K562 (cell line): ENCODE data around the gene ZNF48. TPM values are rescaled to one million over a fixed set of nuclear protein-coding genes. Genes with fewer than 3 reads are reported as not detected.

ENCODE experiments used
- ATAC-seq: fragments of 200-7000 bp; cut with Tn5 transposase; 3 replicates; pipeline ENCODE4 v1.9.1; 2020; ENCODE audit warnings: moderate library complexity
- BruUV-seq: library from RNA; stranded (reverse); fragments of 400-500 nt; replicated peaks from 2 replicates; lab custom pipeline; 2021; lab: Mats Ljungman, UMichigan
- CTCF ChIA-PET: fragments of 300-600 bp; formaldehyde crosslinking; extraction: SDS; loops from one replicate; lab custom pipeline; 2021; ENCODE audit warnings: low intra/inter-chr PET ratio; lab: Yijun Ruan, JAX
- POLR2A ChIA-PET: fragments of 300-600, 350-650 bp; sonication (Branson Sonifier 250); formaldehyde crosslinking; extraction: SDS; loops from one replicate; lab custom pipeline; 2021; ENCODE audit warnings: antibody characterized with exemption, inconsistent platforms; lab: Yijun Ruan, JAX
- DNase-seq, 4 experiments: peaks; one replicate each; pipeline versions ENCODE4 v3.0.0 to v3.0.0-alpha.2; 2011 to 2018; ENCODE audit warnings: low spot score in 3 of 4, mixed read lengths in 3 of 4; ENCODE audit errors: extremely low read depth in 1 of 4
- FAIRE-seq: peaks from 2 replicates; lab custom pipeline; 2011; peaks lifted over from hg19 to GRCh38; lab: Jason Lieb, UNC
- H2AFZ ChIP-seq: 2 replicates; pipeline ENCODE4 v1.6.0; 2011; ENCODE audit warnings: low read depth, low read length, control low read depth, inconsistent platforms
- H3K27ac ChIP-seq: fragments of 200-600 bp; 3 replicates; pipeline ENCODE4 v1.8.0; 2011; ENCODE audit warnings: low read depth, mild to moderate bottlenecking, control low read depth, inconsistent platforms, low read length, moderate library complexity, mixed read lengths; ENCODE audit errors: extremely low read depth
- H3K27me3 ChIP-seq, 2 experiments: fragments of 300-600 bp in 1 of 2; 2 replicates in 1 of 2; 3 replicates in 1 of 2; pipeline versions ENCODE4 v1.6.0 to v1.8.0; 2011; ENCODE audit warnings: inconsistent platforms in 2 of 2, low read length in 2 of 2, mild to moderate bottlenecking in 1 of 2, mixed read lengths in 1 of 2, moderate library complexity in 1 of 2; ENCODE audit not compliant: control insufficient read depth in 2 of 2, insufficient read depth in 2 of 2
- H3K36me3 ChIP-seq: fragments of 300-600 bp; 3 replicates; pipeline ENCODE4 v1.8.0; 2011; ENCODE audit warnings: mild to moderate bottlenecking, low read length, inconsistent platforms; ENCODE audit not compliant: control insufficient read depth, insufficient read depth
- H3K4me1 ChIP-seq, 2 experiments: fragments of 200-600 bp in 1 of 2; replicated peaks in 1 of 2; 2 replicates in 1 of 2; 3 replicates in 1 of 2; pipeline versions ENCODE4 v1.5.1 to v1.8.0; 2011; ENCODE audit warnings: inconsistent platforms in 2 of 2, low read length in 2 of 2, mild to moderate bottlenecking in 1 of 2, mixed read lengths in 1 of 2, moderate library complexity in 1 of 2; ENCODE audit not compliant: control insufficient read depth in 2 of 2, insufficient read depth in 2 of 2
- H3K4me2 ChIP-seq: 2 replicates; pipeline ENCODE4 v1.6.1; 2011; ENCODE audit warnings: low read length, control low read depth, inconsistent platforms, mixed read lengths; ENCODE audit not compliant: insufficient read depth
- H3K4me3 ChIP-seq: fragments of 200-600 bp; sonication (generic), shearing (Covaris generic); 2 replicates; pipeline ENCODE4 v1.5.1; 2016; ENCODE audit warnings: control low read depth, inconsistent platforms
- H3K79me2 ChIP-seq: fragments of 200-600 bp; 3 replicates; pipeline ENCODE4 v1.8.0; 2011; ENCODE audit warnings: low read length, inconsistent platforms; ENCODE audit not compliant: control insufficient read depth, insufficient read depth
- H3K9ac ChIP-seq, 2 experiments: 2 replicates each; pipeline versions ENCODE4 v1.6.0 to v1.6.1; 2011; ENCODE audit warnings: low read depth in 2 of 2, low read length in 2 of 2, control low read depth in 1 of 2, inconsistent platforms in 1 of 2, mild to moderate bottlenecking in 1 of 2, mixed read lengths in 1 of 2; ENCODE audit not compliant: insufficient read depth in 1 of 2
- H3K9me1 ChIP-seq: one replicate; pipeline ENCODE4 v1.6.0; 2011; ENCODE audit warnings: inconsistent platforms, mild to moderate bottlenecking, low read length, moderate library complexity; ENCODE audit not compliant: control insufficient read depth, insufficient read depth
- H3K9me3 ChIP-seq: replicated peaks from 2 replicates; pipeline ENCODE4 v1.5.1; 2011; ENCODE audit warnings: low read depth, low read length, inconsistent platforms; ENCODE audit not compliant: control insufficient read depth, insufficient read depth
- H4K20me1 ChIP-seq: replicated peaks from 2 replicates; pipeline ENCODE4 v1.6.1; 2011; ENCODE audit warnings: low read length, inconsistent platforms, mixed read lengths; ENCODE audit not compliant: control insufficient read depth, insufficient read depth
- C11orf30 ChIP-seq: fragments of 450-650 bp; IDR thresholded peaks from 2 replicates; pipeline ENCODE4 v1.6.1; 2016; ENCODE audit warnings: low read depth, mild to moderate bottlenecking
- ETV5 ChIP-seq: sonication (generic); formaldehyde crosslinking; IDR thresholded peaks from 2 replicates; pipeline ENCODE4 v1.4.0; 2020; ENCODE audit warnings: low read depth, mild to moderate bottlenecking, missing genetic modification reagents
- GATA2 ChIP-seq: sonication (generic); formaldehyde crosslinking; IDR thresholded peaks from 2 replicates; pipeline ENCODE4 v1.4.0; 2020; ENCODE audit warnings: mild to moderate bottlenecking, missing genetic modification reagents
- XRCC5 ChIP-seq: fragments of 200-400 bp; formaldehyde crosslinking; IDR thresholded peaks from 2 replicates; pipeline ENCODE4 v1.6.1; 2017; ENCODE audit warnings: low read depth, mild to moderate bottlenecking, low read length
- ZNF133 ChIP-seq: fragments of 250-450 bp; sonication (Bioruptor Pico); IDR thresholded peaks from 2 replicates; pipeline ENCODE4 v1.4.0; 2020; ENCODE audit warnings: mild to moderate bottlenecking
- ZNF57 ChIP-seq: fragments of 450-650 bp; formaldehyde crosslinking; IDR thresholded peaks from 2 replicates; pipeline ENCODE4 v1.4.0; 2020; ENCODE audit warnings: mild to moderate bottlenecking, moderate library complexity
- ZNF717 ChIP-seq: fragments of 250-450 bp; sonication (Bioruptor Pico); IDR thresholded peaks from 2 replicates; pipeline ENCODE4 v1.5.0; 2021
- WGBS: fragments of 100-300 bp; shearing (Covaris generic); methylation state at CpG from one replicate; pipeline ENCODE4 v1.1.6; 2016; ENCODE audit warnings: low coverage, mixed read lengths; ENCODE audit not compliant: insufficient coverage; ENCODE audit errors: missing lambda C conversion rate; 5-methylcytosine and 5-hydroxymethylcytosine counted together
- in situ Hi-C: fragments of 300-500 bp; cut with MboI; formaldehyde crosslinking; loops from 4 replicates; pipeline ENCODE4 v1.15.0; 2018; ENCODE audit warnings: inconsistent platforms, mixed read lengths
- intact Hi-C: fragments of 100-400 bp; cut with micrococcal nuclease; formaldehyde crosslinking; loops from 2 replicates; pipeline ENCODE4 v1.14.2; 2022
- polyA plus RNA-seq, 8 experiments: library from polyadenylated mRNA; depleted of rRNA in 4 of 8; stranded (reverse) in 5 of 8; unstranded in 3 of 8; fragments of >200 nt; fragmentation: Nextera tagmentation in 2 of 8; fragmentation: Illumina TruSeq in 1 of 8; extraction: Ambion mirVana in 2 of 8; extraction: Trizol in 1 of 8; gene quantifications; 2 replicates each; pipeline versions ENCODE4 v1.2.1 to v1.2.3, GENCODE V29; 2011 to 2014; ENCODE audit warnings: inconsistent platforms in 1 of 8, missing spikeins in 1 of 8
- total RNA-seq, 7 experiments: library from RNA; depleted of rRNA in 6 of 7; stranded (reverse); fragments of >200 nt in 6 of 7; fragmentation: Illumina TruSeq in 2 of 7; extraction: Trizol in 2 of 7; gene quantifications; 2 replicates each; pipeline versions ENCODE4 v1.2.1 to v1.2.3, GENCODE V29; 2011 to 2021; ENCODE audit warnings: low replicate concordance in 1 of 7
- TF ChIP-seq, protein P1 (sequence below): fragments of 450-650 bp; IDR thresholded peaks from 2 replicates; pipeline ENCODE4 v1.6.1; 2016; ENCODE audit warnings: mild to moderate bottlenecking, moderate library complexity
- TF ChIP-seq, protein P2 (sequence below): fragments of 250-450 bp; sonication (Bioruptor Pico); IDR thresholded peaks from 2 replicates; pipeline ENCODE4 v1.4.0; 2020; ENCODE audit warnings: borderline replicate concordance

ZNF48 gene
- total and polyA plus RNA-seq, 9 of the 15 experiments (the other 6 are each of a cell fraction or from before 2014, with no cell fraction given), result 0.38 to 11.6 (median 4.7) TPM

DNA sequence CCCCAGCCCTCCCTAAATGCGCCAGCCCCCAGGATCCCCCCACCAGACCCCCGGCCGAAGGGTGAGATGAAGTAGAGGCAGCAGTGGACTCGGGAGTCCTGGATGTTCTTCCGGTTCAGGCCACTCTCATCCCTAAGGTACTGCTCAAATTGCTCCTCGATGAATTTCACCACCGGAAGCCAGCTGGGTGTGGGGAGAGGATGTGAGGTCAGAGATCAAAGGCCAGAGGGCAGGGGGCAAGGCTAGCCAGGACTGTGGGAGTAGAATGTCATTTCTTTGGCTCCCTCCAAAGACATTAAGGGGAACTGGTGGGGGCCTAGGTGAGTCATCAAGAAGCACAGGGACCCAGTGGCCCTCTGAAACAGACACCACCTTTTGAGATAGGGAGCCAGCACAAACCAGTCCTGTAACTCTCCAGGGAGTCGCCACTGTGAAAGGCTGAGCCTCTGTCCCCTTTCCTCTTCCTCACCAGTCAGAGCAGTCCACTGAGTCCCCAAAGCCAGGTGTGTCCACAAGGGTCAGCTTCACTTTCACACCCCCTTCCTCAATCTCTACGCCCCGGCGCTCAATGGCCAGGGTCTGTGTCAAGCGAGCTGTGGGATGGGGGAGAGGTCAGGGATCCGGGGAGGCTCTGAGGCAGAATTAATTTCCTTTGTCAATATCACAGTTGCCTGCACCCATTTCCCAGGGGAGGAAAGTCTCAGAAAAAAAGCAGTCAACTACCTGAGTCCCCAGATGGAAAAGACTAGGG, 13.8 kb upstream of the ZNF48 start:
- peak overlapping the region; percentile 75 to 87 for H3K9ac ChIP-seq
- TF ChIP-seq ETV5 (CRISPR knock-in tag), result peak; percentile 87
- no peak for TF ChIP-seq XRCC5
- TF ChIP-seq GATA2, result no peak; the same call in 1 of the 2 replicates
- no peak for TF ChIP-seq ZNF717
- TF ChIP-seq, protein P1, sequence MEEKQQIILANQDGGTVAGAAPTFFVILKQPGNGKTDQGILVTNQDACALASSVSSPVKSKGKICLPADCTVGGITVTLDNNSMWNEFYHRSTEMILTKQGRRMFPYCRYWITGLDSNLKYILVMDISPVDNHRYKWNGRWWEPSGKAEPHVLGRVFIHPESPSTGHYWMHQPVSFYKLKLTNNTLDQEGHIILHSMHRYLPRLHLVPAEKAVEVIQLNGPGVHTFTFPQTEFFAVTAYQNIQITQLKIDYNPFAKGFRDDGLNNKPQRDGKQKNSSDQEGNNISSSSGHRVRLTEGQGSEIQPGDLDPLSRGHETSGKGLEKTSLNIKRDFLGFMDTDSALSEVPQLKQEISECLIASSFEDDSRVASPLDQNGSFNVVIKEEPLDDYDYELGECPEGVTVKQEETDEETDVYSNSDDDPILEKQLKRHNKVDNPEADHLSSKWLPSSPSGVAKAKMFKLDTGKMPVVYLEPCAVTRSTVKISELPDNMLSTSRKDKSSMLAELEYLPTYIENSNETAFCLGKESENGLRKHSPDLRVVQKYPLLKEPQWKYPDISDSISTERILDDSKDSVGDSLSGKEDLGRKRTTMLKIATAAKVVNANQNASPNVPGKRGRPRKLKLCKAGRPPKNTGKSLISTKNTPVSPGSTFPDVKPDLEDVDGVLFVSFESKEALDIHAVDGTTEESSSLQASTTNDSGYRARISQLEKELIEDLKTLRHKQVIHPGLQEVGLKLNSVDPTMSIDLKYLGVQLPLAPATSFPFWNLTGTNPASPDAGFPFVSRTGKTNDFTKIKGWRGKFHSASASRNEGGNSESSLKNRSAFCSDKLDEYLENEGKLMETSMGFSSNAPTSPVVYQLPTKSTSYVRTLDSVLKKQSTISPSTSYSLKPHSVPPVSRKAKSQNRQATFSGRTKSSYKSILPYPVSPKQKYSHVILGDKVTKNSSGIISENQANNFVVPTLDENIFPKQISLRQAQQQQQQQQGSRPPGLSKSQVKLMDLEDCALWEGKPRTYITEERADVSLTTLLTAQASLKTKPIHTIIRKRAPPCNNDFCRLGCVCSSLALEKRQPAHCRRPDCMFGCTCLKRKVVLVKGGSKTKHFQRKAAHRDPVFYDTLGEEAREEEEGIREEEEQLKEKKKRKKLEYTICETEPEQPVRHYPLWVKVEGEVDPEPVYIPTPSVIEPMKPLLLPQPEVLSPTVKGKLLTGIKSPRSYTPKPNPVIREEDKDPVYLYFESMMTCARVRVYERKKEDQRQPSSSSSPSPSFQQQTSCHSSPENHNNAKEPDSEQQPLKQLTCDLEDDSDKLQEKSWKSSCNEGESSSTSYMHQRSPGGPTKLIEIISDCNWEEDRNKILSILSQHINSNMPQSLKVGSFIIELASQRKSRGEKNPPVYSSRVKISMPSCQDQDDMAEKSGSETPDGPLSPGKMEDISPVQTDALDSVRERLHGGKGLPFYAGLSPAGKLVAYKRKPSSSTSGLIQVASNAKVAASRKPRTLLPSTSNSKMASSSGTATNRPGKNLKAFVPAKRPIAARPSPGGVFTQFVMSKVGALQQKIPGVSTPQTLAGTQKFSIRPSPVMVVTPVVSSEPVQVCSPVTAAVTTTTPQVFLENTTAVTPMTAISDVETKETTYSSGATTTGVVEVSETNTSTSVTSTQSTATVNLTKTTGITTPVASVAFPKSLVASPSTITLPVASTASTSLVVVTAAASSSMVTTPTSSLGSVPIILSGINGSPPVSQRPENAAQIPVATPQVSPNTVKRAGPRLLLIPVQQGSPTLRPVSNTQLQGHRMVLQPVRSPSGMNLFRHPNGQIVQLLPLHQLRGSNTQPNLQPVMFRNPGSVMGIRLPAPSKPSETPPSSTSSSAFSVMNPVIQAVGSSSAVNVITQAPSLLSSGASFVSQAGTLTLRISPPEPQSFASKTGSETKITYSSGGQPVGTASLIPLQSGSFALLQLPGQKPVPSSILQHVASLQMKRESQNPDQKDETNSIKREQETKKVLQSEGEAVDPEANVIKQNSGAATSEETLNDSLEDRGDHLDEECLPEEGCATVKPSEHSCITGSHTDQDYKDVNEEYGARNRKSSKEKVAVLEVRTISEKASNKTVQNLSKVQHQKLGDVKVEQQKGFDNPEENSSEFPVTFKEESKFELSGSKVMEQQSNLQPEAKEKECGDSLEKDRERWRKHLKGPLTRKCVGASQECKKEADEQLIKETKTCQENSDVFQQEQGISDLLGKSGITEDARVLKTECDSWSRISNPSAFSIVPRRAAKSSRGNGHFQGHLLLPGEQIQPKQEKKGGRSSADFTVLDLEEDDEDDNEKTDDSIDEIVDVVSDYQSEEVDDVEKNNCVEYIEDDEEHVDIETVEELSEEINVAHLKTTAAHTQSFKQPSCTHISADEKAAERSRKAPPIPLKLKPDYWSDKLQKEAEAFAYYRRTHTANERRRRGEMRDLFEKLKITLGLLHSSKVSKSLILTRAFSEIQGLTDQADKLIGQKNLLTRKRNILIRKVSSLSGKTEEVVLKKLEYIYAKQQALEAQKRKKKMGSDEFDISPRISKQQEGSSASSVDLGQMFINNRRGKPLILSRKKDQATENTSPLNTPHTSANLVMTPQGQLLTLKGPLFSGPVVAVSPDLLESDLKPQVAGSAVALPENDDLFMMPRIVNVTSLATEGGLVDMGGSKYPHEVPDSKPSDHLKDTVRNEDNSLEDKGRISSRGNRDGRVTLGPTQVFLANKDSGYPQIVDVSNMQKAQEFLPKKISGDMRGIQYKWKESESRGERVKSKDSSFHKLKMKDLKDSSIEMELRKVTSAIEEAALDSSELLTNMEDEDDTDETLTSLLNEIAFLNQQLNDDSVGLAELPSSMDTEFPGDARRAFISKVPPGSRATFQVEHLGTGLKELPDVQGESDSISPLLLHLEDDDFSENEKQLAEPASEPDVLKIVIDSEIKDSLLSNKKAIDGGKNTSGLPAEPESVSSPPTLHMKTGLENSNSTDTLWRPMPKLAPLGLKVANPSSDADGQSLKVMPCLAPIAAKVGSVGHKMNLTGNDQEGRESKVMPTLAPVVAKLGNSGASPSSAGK, result no peak
- TF ChIP-seq, protein P2, sequence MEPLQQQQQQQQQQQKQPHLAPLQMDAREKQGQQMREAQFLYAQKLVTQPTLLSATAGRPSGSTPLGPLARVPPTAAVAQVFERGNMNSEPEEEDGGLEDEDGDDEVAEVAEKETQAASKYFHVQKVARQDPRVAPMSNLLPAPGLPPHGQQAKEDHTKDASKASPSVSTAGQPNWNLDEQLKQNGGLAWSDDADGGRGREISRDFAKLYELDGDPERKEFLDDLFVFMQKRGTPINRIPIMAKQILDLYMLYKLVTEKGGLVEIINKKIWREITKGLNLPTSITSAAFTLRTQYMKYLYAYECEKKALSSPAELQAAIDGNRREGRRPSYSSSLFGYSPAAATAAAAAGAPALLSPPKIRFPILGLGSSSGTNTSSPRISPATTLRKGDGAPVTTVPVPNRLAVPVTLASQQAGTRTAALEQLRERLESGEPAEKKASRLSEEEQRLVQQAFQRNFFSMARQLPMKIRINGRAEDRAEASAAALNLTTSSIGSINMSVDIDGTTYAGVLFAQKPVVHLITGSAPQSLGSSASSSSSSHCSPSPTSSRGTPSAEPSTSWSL (CRISPR knock-in tag), result no peak
- no peak for TF ChIP-seq ZNF57
- TF ChIP-seq C11orf30, result peak; percentile 71
- TF ChIP-seq ZNF133, result no peak

More for the DNA sequence above, 13.8 kb upstream of the ZNF48 start:
- H3K4me3 ChIP-seq, result no peak overlapping the region
- in situ Hi-C loops, result no loop called here
- H3K27me3 ChIP-seq, result no peaks in the 10 kb centered on the region
- ChIA-PET POLR2A (interaction anchor here (0.7 to 1.4 kb wide), 7 partner anchors 8 to 26 kb away, joined by 3 to 4 read pairs (median 3); partner anchors contain the start of gene ZNF771), CTCF (no interaction called here)
- peak overlapping the region; percentile 91 for H3K27ac ChIP-seq
- no peaks in the 10 kb centered on the region for H4K20me1 ChIP-seq
- peak; percentile 63 for ATAC-seq
- H3K4me1 ChIP-seq, result peaks cover 42 to 58% of the 10 kb centered on the region in 2 experiments
- peaks cover 7% of the 10 kb centered on the region; the same call in 1 of the 3 replicates for H3K36me3 ChIP-seq
- DNase-seq, result peak; percentile 79 to 96 (median 83)
- H3K79me2 ChIP-seq, result peaks cover 16% of the 10 kb centered on the region
- peak; percentile 100 for FAIRE-seq
- BruUV-seq, result no TSS peak
- WGBS, result 15% methylated on average over 10 of the region's 13 CpGs
- H2AFZ ChIP-seq, result peak overlapping the region; percentile 72
- H3K9me1 ChIP-seq, result no peaks in the 10 kb centered on the region
- intact Hi-C loops, result loop anchor here (2.0 kb wide), 1 partner anchor 13 kb away; the partner anchor contains the start of gene ZNF48
- no peaks in the 10 kb centered on the region for H3K9me3 ChIP-seq
- peak overlapping the region; percentile 60 for H3K4me2 ChIP-seq
